Measurements from ENCODE around the gene DDX19B. TPM values are rescaled to one million over a fixed set of nuclear protein-coding genes. Genes with fewer than 3 reads are reported as not detected.

DDX19B gene
- total and polyA plus RNA-seq, 2 donors (not counting 1 experiment from before 2014, with no cell fraction given), result 33.0 to 35.8 TPM

DNA sequence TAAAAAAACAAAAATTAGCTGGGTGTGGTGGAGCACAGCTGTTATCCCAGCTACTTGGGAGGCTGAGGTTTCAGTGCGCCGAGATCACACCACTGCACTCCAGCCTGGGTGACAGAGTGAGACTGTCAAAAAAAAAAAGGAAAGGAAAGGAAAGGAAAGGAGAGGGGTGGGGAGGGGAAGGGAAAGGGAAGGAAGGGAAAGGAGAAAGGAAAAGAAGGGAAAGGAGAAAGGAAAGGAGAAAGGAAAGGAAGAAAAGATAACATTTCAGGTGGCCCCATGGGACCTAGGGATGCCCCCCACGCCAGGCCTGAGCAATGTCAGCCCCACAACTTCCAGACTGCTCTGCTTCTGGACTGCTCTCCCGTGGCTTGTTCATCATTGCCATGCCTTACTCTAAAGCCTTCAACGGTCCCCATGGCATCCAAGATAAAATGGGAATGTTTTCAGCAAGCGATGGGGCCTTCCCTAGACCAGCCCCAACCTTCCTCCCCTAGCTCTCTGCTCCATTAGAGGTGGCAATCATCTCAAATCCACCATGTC lies 84.5 kb downstream of the DDX19B start:
- H3K4me1 Mint-ChIP-seq, result peaks cover 8% of the 10 kb centered on the region
- intact Hi-C loops (cut with micrococcal nuclease), result no loop called here
- Histone ChIP-seq H3K79me2 (ENCODE audit: control insufficient read depth, insufficient read depth, low read length) (peaks cover 6% of the 10 kb centered on the region), H3K27me3 (replicated peaks in 1 of 4; ENCODE audit: control extremely low read depth in 1 of 4, control insufficient read depth in 3 of 4, insufficient read depth in 4 of 4, low read length in 3 of 4) (no peaks in the 10 kb centered on the region), H3K27ac (ENCODE audit: low read length in 2 of 2) (no peak overlapping the region), H3K9me3 (ENCODE audit: control extremely low read depth in 1 of 3, control insufficient read depth in 2 of 3, insufficient read depth in 1 of 3, low read length in 2 of 3) (peaks cover 0 to 3% (median 0%) of the 10 kb centered on the region in 3 donors), H3K4me2 (replicated peaks; ENCODE audit: low read depth, low read length, poor library complexity, severe bottlenecking) (no peak overlapping the region), H2AFZ (ENCODE audit: insufficient read depth, low read depth, low read length, poor library complexity, severe bottlenecking) (no peak overlapping the region), H3K36me3 (replicated peaks in 1 of 2; ENCODE audit: control extremely low read depth in 1 of 2, control insufficient read depth in 1 of 2, extremely low read depth in 1 of 2, insufficient read depth in 2 of 2, low read length in 1 of 2) (peaks cover 2 to 16% of the 10 kb centered on the region in 2 experiments), H4K20me1 (ENCODE audit: control insufficient read depth, insufficient read depth, low read length, poor library complexity, severe bottlenecking) (no peaks in the 10 kb centered on the region), H3K4me3 (ENCODE audit: control extremely low read depth in 1 of 5, extremely low read depth in 1 of 5, insufficient read depth in 1 of 5, low read depth in 2 of 5, low read length in 4 of 5) (no peak overlapping the region), H3K9ac (ENCODE audit: low read length) (no peak overlapping the region), H3K4me1 (ENCODE audit: control insufficient read depth in 2 of 2, insufficient read depth in 2 of 2, low read length in 2 of 2) (peaks cover 18 to 25% of the 10 kb centered on the region in 2 donors)
- no peak for ATAC-seq (ENCODE audit: low read depth)
- H3K27me3 Mint-ChIP-seq, result no peaks in the 10 kb centered on the region
- POLR2A ChIA-PET, result no interaction called here
- no peaks in the 10 kb centered on the region for H3K9me3 Mint-ChIP-seq (ENCODE audit: insufficient read depth)
- no peak for TF ChIP-seq EZH2 (IDR thresholded peaks at IDR 0.05; ENCODE audit: borderline replicate concordance, insufficient read depth, low read depth, low read length, poor library complexity, severe bottlenecking)
- TF ChIP-seq, protein P1, sequence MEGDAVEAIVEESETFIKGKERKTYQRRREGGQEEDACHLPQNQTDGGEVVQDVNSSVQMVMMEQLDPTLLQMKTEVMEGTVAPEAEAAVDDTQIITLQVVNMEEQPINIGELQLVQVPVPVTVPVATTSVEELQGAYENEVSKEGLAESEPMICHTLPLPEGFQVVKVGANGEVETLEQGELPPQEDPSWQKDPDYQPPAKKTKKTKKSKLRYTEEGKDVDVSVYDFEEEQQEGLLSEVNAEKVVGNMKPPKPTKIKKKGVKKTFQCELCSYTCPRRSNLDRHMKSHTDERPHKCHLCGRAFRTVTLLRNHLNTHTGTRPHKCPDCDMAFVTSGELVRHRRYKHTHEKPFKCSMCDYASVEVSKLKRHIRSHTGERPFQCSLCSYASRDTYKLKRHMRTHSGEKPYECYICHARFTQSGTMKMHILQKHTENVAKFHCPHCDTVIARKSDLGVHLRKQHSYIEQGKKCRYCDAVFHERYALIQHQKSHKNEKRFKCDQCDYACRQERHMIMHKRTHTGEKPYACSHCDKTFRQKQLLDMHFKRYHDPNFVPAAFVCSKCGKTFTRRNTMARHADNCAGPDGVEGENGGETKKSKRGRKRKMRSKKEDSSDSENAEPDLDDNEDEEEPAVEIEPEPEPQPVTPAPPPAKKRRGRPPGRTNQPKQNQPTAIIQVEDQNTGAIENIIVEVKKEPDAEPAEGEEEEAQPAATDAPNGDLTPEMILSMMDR (IDR thresholded peaks at IDR 0.05), result no peak
- no peak for DNase-seq
- peak overlapping the region; percentile 40 for H3K4me3 Mint-ChIP-seq
- peak overlapping the region; percentile 21 for H3K27ac Mint-ChIP-seq
- whole genome bisulfite sequencing (ENCODE audit: insufficient coverage), result 90% methylated on average over 6 of the region's 6 CpGs
- CTCF ChIA-PET, result no interaction called here

Small RNAs within 50 kb of the gene (small RNA-seq; reads per million reads assigned to genes)
- gene RN7SL279P (ENCODE audit: insufficient read length, low read depth, low replicate concordance), result not detected

Other genes starting within 250 kb of the DDX19B start
- gene PDPR, start 184.9 kb upstream of the DDX19B start, total RNA-seq, result 28.3 and 28.8 TPM in 2 replicates
- gene PDPR, start 184.9 kb upstream of the DDX19B start, polyA plus RNA-seq, result 14.7 and 32.4 TPM in 2 replicates
- gene CLEC18C, start 125.4 kb upstream of the DDX19B start, total RNA-seq, result 1.2 and 1.9 TPM in 2 replicates
- 0.50 and 0.88 TPM in 2 replicates for gene CLEC18C, start 125.4 kb upstream of the DDX19B start, polyA plus RNA-seq
- 41.8 and 42.3 TPM in 2 replicates for gene EXOSC6, start 47.2 kb upstream of the DDX19B start, total RNA-seq
- 13.0 and 14.6 TPM in 2 replicates for gene EXOSC6, start 47.2 kb upstream of the DDX19B start, polyA plus RNA-seq
- 54.4 and 57.8 TPM in 2 replicates for gene AARS1, start 9.7 kb upstream of the DDX19B start, total RNA-seq
- 27.7 and 34.4 TPM in 2 replicates for gene AARS1, start 9.7 kb upstream of the DDX19B start, polyA plus RNA-seq
- gene DDX19A, start 47.7 kb downstream of the DDX19B start, total RNA-seq, result 46.7 TPM in 2 replicates
- 32.4 and 56.0 TPM in 2 replicates for gene DDX19A, start 47.7 kb downstream of the DDX19B start, polyA plus RNA-seq
- gene ST3GAL2, start 139.9 kb downstream of the DDX19B start, total RNA-seq, result 71.3 and 77.1 TPM in 2 replicates
- 15.8 and 18.2 TPM in 2 replicates for gene ST3GAL2, start 139.9 kb downstream of the DDX19B start, polyA plus RNA-seq
- 24.8 and 24.9 TPM in 2 replicates for gene FCSK, start 155.4 kb downstream of the DDX19B start, total RNA-seq
- 19.4 and 27.0 TPM in 2 replicates for gene FCSK, start 155.4 kb downstream of the DDX19B start, polyA plus RNA-seq
- 55.9 and 60.6 TPM in 2 replicates for gene COG4, start 224.4 kb downstream of the DDX19B start, total RNA-seq
- 27.7 and 49.4 TPM in 2 replicates for gene COG4, start 224.4 kb downstream of the DDX19B start, polyA plus RNA-seq
- gene SF3B3, start 224.6 kb downstream of the DDX19B start, total RNA-seq, result 266 and 278 TPM in 2 replicates
- gene SF3B3, start 224.6 kb downstream of the DDX19B start, polyA plus RNA-seq, result 67.1 and 75.7 TPM in 2 replicates